Hematopoietic multipotent progenitor cell treated with erythropoietin and hydrocortisone succinate and interleukin-3 and kit ligand, for 17 days (in vitro differentiated cells): ENCODE measurements around the gene LRRC4C.
"Not testable (repeated sequence)": the region's sequence is repeated elsewhere in the genome, so short reads cannot be mapped to it uniquely, and the experiment has no call there.

ENCODE experiments used
- DNase-seq: peaks from one replicate; pipeline ENCODE4 v3.0.0-alpha.2; 2015; ENCODE audit warnings: low spot score

Gene LRRC4C

GRCh38 chr11:40167805-40168204 is 1291.6 kb downstream of the LRRC4C start:
- DNase-seq: not testable (repeated sequence)

- no peak for DNase-seq
These were observed 1292.6 kb downstream of the LRRC4C start for GRCh38 chr11:40166892-40167291.

- no peak for DNase-seq
These were observed 1296.3 kb downstream of the LRRC4C start for GRCh38 chr11:40162901-40163883.

GRCh38 chr11:40161854-40162410 is 1297.5 kb downstream of the LRRC4C start:
- DNase-seq: no peak

- no peak for DNase-seq
These were observed 1299.0 kb downstream of the LRRC4C start for GRCh38 chr11:40160418-40160817.

- DNase-seq: no peak
These were observed 1309.7 kb downstream of the LRRC4C start for GRCh38 chr11:40149721-40150120.

- DNase-seq: no peak
These were observed 1318.9 kb downstream of the LRRC4C start for GRCh38 chr11:40140560-40140959.

GRCh38 chr11:40139536-40139935 is 1319.9 kb downstream of the LRRC4C start:
- no peak for DNase-seq

GRCh38 chr11:40139066-40139465 is 1320.4 kb downstream of the LRRC4C start:
- no peak for DNase-seq

- no peak for DNase-seq
These were observed 1324.5 kb downstream of the LRRC4C start for GRCh38 chr11:40134820-40135570.

GRCh38 chr11:40133498-40133897 is 1326.0 kb downstream of the LRRC4C start:
- no peak for DNase-seq

- DNase-seq: no peak
These were observed 1326.5 kb downstream of the LRRC4C start for GRCh38 chr11:40132912-40133311.

GRCh38 chr11:40130427-40130826 is 1329.0 kb downstream of the LRRC4C start:
- no peak for DNase-seq

- no peak for DNase-seq
These were observed 1330.2 kb downstream of the LRRC4C start for GRCh38 chr11:40129266-40129665.

GRCh38 chr11:40125054-40125453 is 1334.4 kb downstream of the LRRC4C start:
- no peak for DNase-seq

GRCh38 chr11:40119661-40120060 is 1339.8 kb downstream of the LRRC4C start:
- no peak for DNase-seq

GRCh38 chr11:40118780-40119179 is 1340.7 kb downstream of the LRRC4C start:
- no peak for DNase-seq

GRCh38 chr11:40118026-40118425 is 1341.4 kb downstream of the LRRC4C start:
- DNase-seq: no peak

GRCh38 chr11:40104941-40105550 is 1354.4 kb downstream of the LRRC4C start:
- DNase-seq: no peak

- no peak for DNase-seq
These were observed 1358.7 kb downstream of the LRRC4C start for GRCh38 chr11:40100781-40101180.

GRCh38 chr11:40100162-40100553 is 1359.3 kb downstream of the LRRC4C start:
- no peak for DNase-seq
